ENCODE measurements around the gene GPC1. TPM values are rescaled to one million over a fixed set of nuclear protein-coding genes. Genes with fewer than 3 reads are reported as not detected.
A peak's percentile ranks its signal among the peaks of the same experiment; 100 is the strongest.

The GPC1 gene
- total and polyA plus RNA-seq, 12 donors = 104 to 287 (median 181) TPM

- no peak for TF ChIP-seq CTCF (IDR thresholded peaks at IDR 0.05)
- peak; percentile 64 to 87 (median 81) for ATAC-seq
- no peaks in the 10 kb centered on the region for H3K36me3 ChIP-seq
Observed at GRCh38 chr2:240434728-240435456, 571 bp upstream of the GPC1 start.

GRCh38 chr2:240435948-240436682 lies 652 bp downstream of the GPC1 start:
- no peaks in the 10 kb centered on the region for H3K9me3 ChIP-seq
- intact Hi-C loops (cut with DNase I) = loop anchor here in 9 of 10 donors (2.0 to 10.0 kb wide), 10 partner anchors 61 to 284 kb away; no protein-coding TSS in a partner anchor
- peak in 1 of 8 donors; percentile 2 for ATAC-seq
- WGBS, 2 donors = 1 to 2% methylated on average over 64 to 88 of the region's 88 CpGs
- peaks cover 0 to 53% (median 27%) of the 10 kb centered on the region in 7 donors for H3K27me3 ChIP-seq
- no peak for TF ChIP-seq CTCF (IDR thresholded peaks at IDR 0.05)
- peak in 1 of 2 donors; percentile 31 for DNase-seq
- H3K4me1 ChIP-seq = peaks cover 9 to 52% (median 34%) of the 10 kb centered on the region in 9 donors
- peak overlapping the region; percentile 69 to 97 (median 93) for H3K27ac ChIP-seq
- H3K4me3 ChIP-seq = peak overlapping the region; percentile 44 to 84 (median 70)
- H3K36me3 ChIP-seq = no peaks in the 10 kb centered on the region

More at GRCh38 chr2:240434728-240435456, 571 bp upstream of the GPC1 start:
- peak overlapping the region; percentile 69 to 97 (median 93) for H3K27ac ChIP-seq
- peak overlapping the region; percentile 16 to 84 (median 68) for H3K4me3 ChIP-seq
- 1 to 2% methylated on average over 44 to 71 of the region's 71 CpGs for WGBS, 2 donors
- peak; percentile 93 to 95 for DNase-seq
- H3K9me3 ChIP-seq = no peaks in the 10 kb centered on the region
- peaks cover 0 to 53% (median 27%) of the 10 kb centered on the region in 7 donors for H3K27me3 ChIP-seq
- intact Hi-C loops (cut with DNase I) = loop anchor here in 7 of 10 donors (2.0 to 10.0 kb wide), 8 partner anchors 60 to 283 kb away; no protein-coding TSS in a partner anchor
- peaks cover 9 to 45% (median 34%) of the 10 kb centered on the region in 9 donors for H3K4me1 ChIP-seq

GRCh38 chr2:240436683-240437550 lies 1.5 kb downstream of the GPC1 start:
- intact Hi-C loops (cut with DNase I) = loop anchor here in 8 of 10 donors (2.0 to 10.0 kb wide), 7 partner anchors 65 to 285 kb away; no protein-coding TSS in a partner anchor
- H3K36me3 ChIP-seq = no peaks in the 10 kb centered on the region
- DNase-seq = peak in 1 of 2 donors; percentile 42
- peaks cover 9 to 60% (median 34%) of the 10 kb centered on the region in 9 donors for H3K4me1 ChIP-seq
- TF ChIP-seq CTCF (IDR thresholded peaks at IDR 0.05) = no peak
- WGBS, 2 donors = 21 to 23% methylated on average over 45 of the region's 45 CpGs
- H3K9me3 ChIP-seq = no peaks in the 10 kb centered on the region
- H3K27me3 ChIP-seq = peaks cover 0 to 53% (median 27%) of the 10 kb centered on the region in 7 donors
- peak overlapping the region; percentile 44 to 84 (median 70) for H3K4me3 ChIP-seq
- H3K27ac ChIP-seq = peak overlapping the region in 9 of 10 donors; percentile 85 to 97 (median 93)
- ATAC-seq = no peak

Measured in heart right ventricle (tissue), 16 donors.